Measurements from ENCODE around the gene SSBP2.

SSBP2 gene

DNA sequence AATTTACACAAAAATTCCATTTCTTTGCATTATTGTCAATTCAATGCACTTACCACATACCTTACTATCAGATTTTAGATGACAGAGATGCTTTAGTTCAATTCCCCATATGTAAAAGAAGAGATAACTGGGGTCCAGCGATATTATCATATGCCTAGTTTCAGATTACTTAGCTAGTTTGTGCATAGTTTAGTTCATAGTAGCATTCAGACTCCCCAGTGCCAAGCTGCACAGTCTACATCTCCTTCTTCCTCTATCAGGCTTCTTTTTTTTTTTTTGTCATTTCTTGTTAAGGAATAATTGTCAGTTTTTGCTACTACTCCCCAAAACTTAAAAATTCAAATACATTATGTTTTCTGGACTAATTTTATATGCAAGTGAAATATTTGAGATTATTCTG, 175.0 kb downstream of the SSBP2 start:
- TF ChIP-seq, protein P1, sequence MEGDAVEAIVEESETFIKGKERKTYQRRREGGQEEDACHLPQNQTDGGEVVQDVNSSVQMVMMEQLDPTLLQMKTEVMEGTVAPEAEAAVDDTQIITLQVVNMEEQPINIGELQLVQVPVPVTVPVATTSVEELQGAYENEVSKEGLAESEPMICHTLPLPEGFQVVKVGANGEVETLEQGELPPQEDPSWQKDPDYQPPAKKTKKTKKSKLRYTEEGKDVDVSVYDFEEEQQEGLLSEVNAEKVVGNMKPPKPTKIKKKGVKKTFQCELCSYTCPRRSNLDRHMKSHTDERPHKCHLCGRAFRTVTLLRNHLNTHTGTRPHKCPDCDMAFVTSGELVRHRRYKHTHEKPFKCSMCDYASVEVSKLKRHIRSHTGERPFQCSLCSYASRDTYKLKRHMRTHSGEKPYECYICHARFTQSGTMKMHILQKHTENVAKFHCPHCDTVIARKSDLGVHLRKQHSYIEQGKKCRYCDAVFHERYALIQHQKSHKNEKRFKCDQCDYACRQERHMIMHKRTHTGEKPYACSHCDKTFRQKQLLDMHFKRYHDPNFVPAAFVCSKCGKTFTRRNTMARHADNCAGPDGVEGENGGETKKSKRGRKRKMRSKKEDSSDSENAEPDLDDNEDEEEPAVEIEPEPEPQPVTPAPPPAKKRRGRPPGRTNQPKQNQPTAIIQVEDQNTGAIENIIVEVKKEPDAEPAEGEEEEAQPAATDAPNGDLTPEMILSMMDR (IDR thresholded peaks at IDR 0.05; ENCODE audit: insufficient read depth, low read length, poor library complexity, severe bottlenecking): no peak
- TF ChIP-seq EZH2phosphoT487 (conservative IDR thresholded peaks at IDR 0.05; ENCODE audit: low read length): no peak
- H3K9me3 ChIP-seq (ENCODE audit: insufficient read depth, low read length): no peaks in the 10 kb centered on the region

GRCh38 chr5:81572201-81572600, 178.7 kb downstream of the SSBP2 start:
- H3K9ac ChIP-seq (ENCODE audit: low read length): no peak overlapping the region
- TF ChIP-seq EZH2phosphoT487 (conservative IDR thresholded peaks at IDR 0.05; ENCODE audit: low read length): no peak
- TF ChIP-seq, protein P1 (IDR thresholded peaks at IDR 0.05; ENCODE audit: insufficient read depth, low read length, poor library complexity, severe bottlenecking): no peak
- no peaks in the 10 kb centered on the region for H3K27me3 ChIP-seq (ENCODE audit: low read length)
- no peaks in the 10 kb centered on the region for H4K20me1 ChIP-seq (ENCODE audit: low read depth, low read length)
- no peak overlapping the region for H3K4me3 ChIP-seq (ENCODE audit: insufficient read depth, low read length, poor library complexity, severe bottlenecking)
- peaks cover 5% of the 10 kb centered on the region; the same call in 1 of the 2 replicates for H3K79me2 ChIP-seq (ENCODE audit: insufficient read depth, low read length)
- no peaks in the 10 kb centered on the region for H3K9me2 ChIP-seq (replicated peaks; ENCODE audit: insufficient read depth, low read length)
- H3K27ac ChIP-seq (ENCODE audit: low read depth, low read length): no peak overlapping the region
- H3K4me2 ChIP-seq (ENCODE audit: low read depth, low read length, poor library complexity, severe bottlenecking): no peak overlapping the region
- H2AFZ ChIP-seq (ENCODE audit: low read depth, low read length, severe bottlenecking): no peak overlapping the region
- H3F3A ChIP-seq (ENCODE audit: insufficient read depth): no peaks in the 10 kb centered on the region
- H3K36me3 ChIP-seq (ENCODE audit: low read length): peaks cover 8% of the 10 kb centered on the region
- no peaks in the 10 kb centered on the region for H3K9me3 ChIP-seq (ENCODE audit: insufficient read depth, low read length)

More for the DNA sequence above, 175.0 kb downstream of the SSBP2 start:
- Histone ChIP-seq H3F3A (ENCODE audit: insufficient read depth) (peaks cover 11% of the 10 kb centered on the region; the same call in 1 of the 2 replicates), H3K9me2 (replicated peaks; ENCODE audit: insufficient read depth, low read length) (no peaks in the 10 kb centered on the region), H3K9ac (ENCODE audit: low read length) (no peak overlapping the region), H3K4me3 (ENCODE audit: insufficient read depth, low read length, poor library complexity, severe bottlenecking) (no peak overlapping the region), H3K27me3 (ENCODE audit: low read length) (no peaks in the 10 kb centered on the region), H3K36me3 (ENCODE audit: low read length) (peaks cover 3% of the 10 kb centered on the region; the same call in 1 of the 2 replicates), H2AFZ (ENCODE audit: low read depth, low read length, severe bottlenecking) (no peak overlapping the region), H4K20me1 (ENCODE audit: low read depth, low read length) (no peaks in the 10 kb centered on the region), H3K79me2 (ENCODE audit: insufficient read depth, low read length) (peaks cover 5% of the 10 kb centered on the region; the same call in 1 of the 2 replicates), H3K4me2 (ENCODE audit: low read depth, low read length, poor library complexity, severe bottlenecking) (no peak overlapping the region), H3K27ac (ENCODE audit: low read depth, low read length) (no peak overlapping the region)

- Histone ChIP-seq H2AFZ (ENCODE audit: low read depth, low read length, severe bottlenecking) (no peak overlapping the region), H3K27me3 (ENCODE audit: low read length) (no peaks in the 10 kb centered on the region), H3K9me3 (ENCODE audit: insufficient read depth, low read length) (no peaks in the 10 kb centered on the region), H3F3A (ENCODE audit: insufficient read depth) (peaks cover 8% of the 10 kb centered on the region; the same call in 1 of the 2 replicates), H3K27ac (ENCODE audit: low read depth, low read length) (no peak overlapping the region), H3K79me2 (ENCODE audit: insufficient read depth, low read length) (no peaks in the 10 kb centered on the region), H3K9me2 (replicated peaks; ENCODE audit: insufficient read depth, low read length) (no peaks in the 10 kb centered on the region), H3K9ac (ENCODE audit: low read length) (no peak overlapping the region), H3K4me3 (ENCODE audit: insufficient read depth, low read length, poor library complexity, severe bottlenecking) (no peak overlapping the region), H3K36me3 (ENCODE audit: low read length) (no peaks in the 10 kb centered on the region), H3K4me2 (ENCODE audit: low read depth, low read length, poor library complexity, severe bottlenecking) (no peak overlapping the region), H4K20me1 (ENCODE audit: low read depth, low read length) (no peaks in the 10 kb centered on the region)
- TF ChIP-seq, protein P1 (IDR thresholded peaks at IDR 0.05; ENCODE audit: insufficient read depth, low read length, poor library complexity, severe bottlenecking): no peak
- no peak for TF ChIP-seq EZH2phosphoT487 (conservative IDR thresholded peaks at IDR 0.05; ENCODE audit: low read length)
These were observed 192.7 kb downstream of the SSBP2 start for GRCh38 chr5:81558188-81558587.

Data from SU-DHL-6 (cell line).